Type B pancreatic cell (in vitro differentiated cells): ENCODE data around the gene ZNF8. TPM values are rescaled to one million over a fixed set of nuclear protein-coding genes. Genes with fewer than 3 reads are reported as not detected.
A peak's percentile ranks its signal among the peaks of the same experiment; 100 is the strongest.
"Not testable (repeated sequence)": the region's sequence is repeated elsewhere in the genome, so short reads cannot be mapped to it uniquely, and the experiment has no call there.

Experiments used
- DNase-seq: peaks from one replicate; pipeline ENCODE4 v3.0.0; 2021; ENCODE audit warnings: mixed read lengths; ENCODE audit not compliant: unreplicated experiment; ENCODE audit errors: extremely low spot score
- H3K27ac Mint-ChIP-seq: 2 replicates; pipeline ENCODE4 v1.8.0; 2021; ENCODE audit warnings: mild to moderate bottlenecking, mixed read lengths
- H3K27me3 Mint-ChIP-seq: 2 replicates; pipeline ENCODE4 v1.8.0; 2021; ENCODE audit warnings: mixed read lengths
- H3K36me3 Mint-ChIP-seq: 2 replicates; pipeline ENCODE4 v1.8.0; 2021; ENCODE audit warnings: mixed read lengths
- H3K4me1 Mint-ChIP-seq: one replicate; pipeline ENCODE4 v1.8.0; 2021; ENCODE audit warnings: mixed read lengths; ENCODE audit not compliant: unreplicated experiment
- H3K4me3 Mint-ChIP-seq: 2 replicates; pipeline ENCODE4 v1.8.0; 2021; ENCODE audit warnings: mild to moderate bottlenecking, mixed read lengths
- H3K9me3 Mint-ChIP-seq: 2 replicates; pipeline ENCODE4 v1.8.0; 2021; ENCODE audit warnings: mixed read lengths
- total RNA-seq: library from RNA; stranded (reverse); gene quantifications from 2 replicates; pipeline ENCODE4 v1.2.1, GENCODE V29; 2021; ENCODE audit warnings: low replicate concordance
- TF ChIP-seq, protein P1 (sequence below): fragments of 200-600 bp; sonication (generic); conservative IDR thresholded peaks from 2 replicates; pipeline ENCODE4 v1.5.0; 2021; ENCODE audit warnings: antibody characterized with exemption, mild to moderate bottlenecking

ZNF8 gene
- total RNA-seq, 1 donor from 2014 or later: 16.4 TPM

DNA sequence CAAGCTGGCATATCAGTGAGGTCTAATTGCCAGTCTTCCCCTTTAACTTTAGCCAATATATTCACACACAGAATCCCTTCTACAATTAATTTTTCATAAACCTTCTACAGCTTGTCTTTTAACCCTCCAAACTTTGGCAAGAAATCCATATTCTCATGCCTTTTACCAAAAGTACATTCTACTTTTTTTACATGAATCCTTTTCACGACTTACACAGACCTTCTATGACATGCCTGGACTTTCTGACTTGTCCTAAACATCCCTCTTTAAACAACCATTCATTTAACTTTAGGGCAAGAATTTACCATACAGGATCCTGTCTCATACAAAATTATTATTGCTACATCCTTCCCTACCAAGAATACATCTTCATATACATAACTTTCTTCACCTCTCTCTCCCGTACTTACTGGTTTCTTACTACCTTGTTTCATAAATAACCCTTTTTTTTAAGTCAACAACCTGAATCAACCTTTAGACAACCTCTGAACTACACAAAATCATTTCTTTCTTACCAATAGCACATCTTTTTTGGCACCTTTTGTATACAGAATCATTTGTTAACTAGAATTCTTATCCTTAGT is 26.6 kb upstream of the ZNF8 start:
- TF ChIP-seq, protein P1, sequence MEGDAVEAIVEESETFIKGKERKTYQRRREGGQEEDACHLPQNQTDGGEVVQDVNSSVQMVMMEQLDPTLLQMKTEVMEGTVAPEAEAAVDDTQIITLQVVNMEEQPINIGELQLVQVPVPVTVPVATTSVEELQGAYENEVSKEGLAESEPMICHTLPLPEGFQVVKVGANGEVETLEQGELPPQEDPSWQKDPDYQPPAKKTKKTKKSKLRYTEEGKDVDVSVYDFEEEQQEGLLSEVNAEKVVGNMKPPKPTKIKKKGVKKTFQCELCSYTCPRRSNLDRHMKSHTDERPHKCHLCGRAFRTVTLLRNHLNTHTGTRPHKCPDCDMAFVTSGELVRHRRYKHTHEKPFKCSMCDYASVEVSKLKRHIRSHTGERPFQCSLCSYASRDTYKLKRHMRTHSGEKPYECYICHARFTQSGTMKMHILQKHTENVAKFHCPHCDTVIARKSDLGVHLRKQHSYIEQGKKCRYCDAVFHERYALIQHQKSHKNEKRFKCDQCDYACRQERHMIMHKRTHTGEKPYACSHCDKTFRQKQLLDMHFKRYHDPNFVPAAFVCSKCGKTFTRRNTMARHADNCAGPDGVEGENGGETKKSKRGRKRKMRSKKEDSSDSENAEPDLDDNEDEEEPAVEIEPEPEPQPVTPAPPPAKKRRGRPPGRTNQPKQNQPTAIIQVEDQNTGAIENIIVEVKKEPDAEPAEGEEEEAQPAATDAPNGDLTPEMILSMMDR: no peak

DNA sequence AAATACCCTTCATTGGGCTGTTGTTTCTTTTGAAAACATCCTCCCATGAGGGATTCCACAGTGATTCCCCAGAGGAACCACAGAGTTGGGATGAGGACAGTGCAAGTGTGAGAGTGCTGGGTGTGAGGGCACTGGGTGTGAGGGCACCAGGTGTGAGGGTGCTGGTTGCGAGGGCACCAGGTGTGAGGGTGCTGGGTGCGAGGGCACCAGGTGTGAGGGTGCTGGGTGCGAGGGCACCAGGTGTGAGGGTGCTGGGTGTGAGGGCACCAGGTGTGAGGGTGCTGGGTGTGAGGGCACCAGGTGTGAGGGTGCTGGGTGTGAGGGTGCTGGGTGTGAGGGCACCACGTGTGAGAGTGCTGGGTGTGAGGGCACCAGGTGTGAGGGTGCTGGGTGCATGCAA is 20.5 kb upstream of the ZNF8 start:
- H3K4me1 Mint-ChIP-seq, H3K27ac Mint-ChIP-seq, H3K4me3 Mint-ChIP-seq, DNase-seq, H3K27me3 Mint-ChIP-seq: not testable (repeated sequence)
- Mint-ChIP-seq H3K36me3 (peaks cover 84% of the 10 kb centered on the region), H3K9me3 (peaks cover 35% of the 10 kb centered on the region)

More for the DNA sequence above, 26.6 kb upstream of the ZNF8 start:
- DNase-seq: no peak
- Mint-ChIP-seq H3K4me1 (no peaks in the 10 kb centered on the region), H3K9me3 (peaks cover 19% of the 10 kb centered on the region), H3K4me3 (no peak overlapping the region), H3K36me3 (peaks cover 82% of the 10 kb centered on the region), H3K27me3 (no peaks in the 10 kb centered on the region), H3K27ac (no peak overlapping the region)

DNA sequence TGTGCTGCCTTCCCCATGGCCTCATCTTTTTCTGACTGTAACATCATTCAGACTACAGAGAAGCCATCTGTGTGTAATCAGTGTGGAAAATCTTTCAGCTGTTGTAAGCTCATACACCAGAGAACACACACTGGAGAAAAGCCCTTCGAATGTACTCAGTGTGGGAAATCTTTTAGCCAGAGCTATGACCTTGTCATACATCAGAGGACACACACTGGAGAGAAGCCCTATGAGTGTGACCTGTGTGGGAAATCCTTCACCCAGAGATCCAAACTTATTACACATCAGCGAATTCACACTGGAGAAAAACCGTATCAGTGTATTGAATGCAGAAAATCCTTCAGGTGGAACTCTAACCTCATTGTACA is 17.2 kb upstream of the ZNF8 start:
- H3K27me3 Mint-ChIP-seq: no peaks in the 10 kb centered on the region
- H3K4me3 Mint-ChIP-seq: no peak overlapping the region
- H3K4me1 Mint-ChIP-seq: no peaks in the 10 kb centered on the region
- H3K36me3 Mint-ChIP-seq: peaks cover 67% of the 10 kb centered on the region
- no peak for DNase-seq
- H3K9me3 Mint-ChIP-seq: peaks cover 24% of the 10 kb centered on the region
- no peak overlapping the region for H3K27ac Mint-ChIP-seq
- TF ChIP-seq, protein P1: no peak

DNA sequence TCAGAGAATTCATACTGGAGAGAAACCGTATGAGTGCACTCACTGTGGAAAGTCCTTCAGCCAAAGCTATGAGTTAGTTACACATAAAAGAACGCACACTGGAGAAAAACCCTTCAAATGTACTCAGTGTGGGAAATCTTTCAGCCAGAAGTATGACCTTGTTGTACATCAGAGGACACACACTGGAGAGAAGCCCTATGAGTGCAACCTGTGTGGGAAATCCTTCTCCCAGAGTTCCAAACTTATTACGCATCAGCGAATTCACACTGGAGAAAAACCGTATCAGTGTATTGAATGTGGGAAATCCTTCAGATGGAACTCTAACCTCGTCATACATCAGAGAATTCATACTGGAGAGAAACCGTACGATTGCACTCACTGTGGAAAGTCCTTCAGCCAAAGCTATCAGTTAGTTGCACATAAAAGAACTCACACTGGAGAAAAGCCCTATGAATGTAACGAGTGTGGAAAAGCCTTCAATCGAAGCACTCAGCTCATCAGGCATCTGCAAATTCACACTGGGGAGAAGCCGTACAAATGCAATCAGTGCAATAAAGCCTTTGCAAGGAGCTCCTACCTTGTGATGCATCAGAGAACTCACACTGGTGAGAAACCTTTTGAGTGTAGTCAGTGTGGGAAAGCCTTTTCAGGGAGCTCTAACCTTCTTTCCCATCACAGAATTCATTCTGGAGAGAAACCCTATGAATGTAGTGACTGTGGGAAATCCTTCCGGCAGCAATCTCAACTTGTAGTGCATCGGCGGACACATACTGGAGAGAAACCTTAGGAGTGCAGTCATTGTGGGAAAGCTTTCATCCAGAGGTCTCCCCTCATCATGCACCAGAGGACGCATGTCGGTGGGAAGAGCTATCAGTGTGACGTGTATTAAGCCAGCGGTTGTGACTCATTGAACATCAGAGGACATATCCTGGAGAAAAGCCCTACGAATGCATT is 16.5 kb upstream of the ZNF8 start:
- Mint-ChIP-seq H3K4me3 (no peak overlapping the region), H3K36me3 (peaks cover 68% of the 10 kb centered on the region), H3K27ac (peak overlapping the region; percentile 16), H3K9me3 (peaks cover 23% of the 10 kb centered on the region), H3K4me1 (no peaks in the 10 kb centered on the region), H3K27me3 (no peaks in the 10 kb centered on the region)
- DNase-seq: no peak
- TF ChIP-seq, protein P1: no peak

DNA sequence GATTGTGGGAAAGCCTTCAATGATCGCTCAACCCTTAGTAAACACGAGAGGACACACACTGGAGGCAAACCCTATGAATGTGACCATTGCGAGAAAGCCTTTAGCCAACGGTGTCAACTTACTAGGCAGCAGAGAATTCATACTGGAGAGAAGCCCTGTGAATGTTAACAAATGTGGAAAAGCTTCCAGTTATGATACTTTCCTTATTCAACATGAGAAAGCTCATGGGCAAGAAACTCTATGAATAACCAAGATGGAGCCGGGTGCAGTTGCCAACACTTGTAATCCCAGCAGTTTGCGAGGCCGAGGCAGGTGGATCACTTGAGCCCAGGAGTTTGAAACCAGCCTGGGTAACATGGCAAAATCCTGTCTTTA is 15.8 kb upstream of the ZNF8 start:
- Mint-ChIP-seq H3K4me3 (no peak overlapping the region), H3K4me1 (no peaks in the 10 kb centered on the region), H3K27ac (peak overlapping the region; percentile 16), H3K27me3 (no peaks in the 10 kb centered on the region), H3K9me3 (peaks cover 16% of the 10 kb centered on the region), H3K36me3 (peaks cover 62% of the 10 kb centered on the region)
- TF ChIP-seq, protein P1: no peak
- DNase-seq: no peak

DNA sequence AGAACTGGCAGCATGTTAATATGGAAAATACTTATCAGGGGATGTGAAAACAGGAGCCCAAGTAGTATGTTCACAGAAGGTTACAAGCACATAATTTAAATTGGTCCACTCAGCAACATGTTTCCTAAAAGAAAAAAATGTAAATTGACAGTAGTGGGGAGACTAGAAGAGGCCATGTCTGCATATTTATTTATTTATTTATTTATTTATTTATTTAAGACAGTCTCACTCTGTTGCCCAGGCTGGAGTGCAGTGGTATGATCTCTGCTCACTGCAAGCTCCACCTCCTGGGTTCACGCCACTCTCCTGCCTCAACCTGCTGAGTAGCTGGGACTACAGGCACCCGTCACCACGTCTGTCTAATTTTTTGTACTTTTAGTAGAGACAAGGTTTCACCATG is 13.7 kb upstream of the ZNF8 start:
- Mint-ChIP-seq H3K27ac (no peak overlapping the region), H3K4me3 (no peak overlapping the region), H3K4me1 (no peaks in the 10 kb centered on the region), H3K9me3 (peaks cover 11% of the 10 kb centered on the region), H3K36me3 (peaks cover 52% of the 10 kb centered on the region), H3K27me3 (no peaks in the 10 kb centered on the region)
- TF ChIP-seq, protein P1: no peak
- no peak for DNase-seq
